Myocyte (in vitro differentiated cells): Measurements from ENCODE around the gene MYG1. TPM values are rescaled to one million over a fixed set of nuclear protein-coding genes. Genes with fewer than 3 reads are reported as not detected.

Source experiments
- DNase-seq: peaks from one replicate; pipeline ENCODE4 v3.0.0-alpha.2; 2012; ENCODE audit warnings: low read depth
- polyA plus RNA-seq: library from polyadenylated mRNA; unstranded; fragments of >200 nt; gene quantifications from one replicate; pipeline ENCODE4 v1.2.1, GENCODE V29; 2012; ENCODE audit warnings: missing spikeins
- total RNA-seq: library from RNA; depleted of rRNA; stranded (reverse); fragments of >200 nt; gene quantifications from 2 replicates; pipeline ENCODE4 v1.2.3, GENCODE V29; 2014

MYG1 gene, protein sequence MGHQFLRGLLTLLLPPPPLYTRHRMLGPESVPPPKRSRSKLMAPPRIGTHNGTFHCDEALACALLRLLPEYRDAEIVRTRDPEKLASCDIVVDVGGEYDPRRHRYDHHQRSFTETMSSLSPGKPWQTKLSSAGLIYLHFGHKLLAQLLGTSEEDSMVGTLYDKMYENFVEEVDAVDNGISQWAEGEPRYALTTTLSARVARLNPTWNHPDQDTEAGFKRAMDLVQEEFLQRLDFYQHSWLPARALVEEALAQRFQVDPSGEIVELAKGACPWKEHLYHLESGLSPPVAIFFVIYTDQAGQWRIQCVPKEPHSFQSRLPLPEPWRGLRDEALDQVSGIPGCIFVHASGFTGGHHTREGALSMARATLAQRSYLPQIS
- 40.9 and 42.8 TPM in 2 replicates for total RNA-seq
- polyA plus RNA-seq, result 59.8 TPM

DNA sequence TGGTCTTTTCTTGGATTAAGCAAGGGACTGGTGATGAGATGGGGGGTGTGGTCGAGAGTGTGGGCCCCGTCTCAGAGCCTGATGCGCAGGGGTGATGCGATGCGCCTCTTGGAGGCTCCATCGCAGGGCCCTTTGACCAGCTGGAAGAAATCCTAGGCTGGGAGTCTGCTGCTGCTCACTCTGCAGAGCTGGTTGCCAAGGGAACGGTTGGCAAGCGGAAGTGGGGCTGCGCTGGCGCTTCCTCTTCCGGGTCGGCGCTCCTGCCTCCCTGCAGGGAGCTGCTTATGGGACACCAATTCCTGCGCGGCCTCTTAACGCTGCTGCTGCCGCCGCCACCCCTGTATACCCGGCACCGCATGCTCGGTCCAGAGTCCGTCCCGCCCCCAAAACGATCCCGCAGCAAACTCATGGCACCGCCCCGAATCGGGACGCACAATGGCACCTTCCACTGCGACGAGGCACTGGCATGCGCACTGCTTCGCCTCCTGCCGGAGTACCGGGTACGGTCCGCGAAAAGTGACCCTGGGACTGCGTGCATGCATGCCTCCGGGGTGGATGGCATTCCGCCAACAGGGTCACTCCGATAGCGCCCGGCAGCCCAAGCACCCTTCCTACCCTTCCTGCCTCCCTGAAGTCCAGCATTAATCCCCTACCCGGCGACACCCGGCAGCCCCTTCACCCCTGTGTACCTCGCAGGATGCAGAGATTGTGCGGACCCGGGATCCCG, at the start of gene MYG1:
Gene MYG1 (plus strand): TSS at position 242 of the 727 bp plus-strand sequence. CDS start 43 bp downstream, at position 285.
- peak; percentile 91 for DNase-seq

DNA sequence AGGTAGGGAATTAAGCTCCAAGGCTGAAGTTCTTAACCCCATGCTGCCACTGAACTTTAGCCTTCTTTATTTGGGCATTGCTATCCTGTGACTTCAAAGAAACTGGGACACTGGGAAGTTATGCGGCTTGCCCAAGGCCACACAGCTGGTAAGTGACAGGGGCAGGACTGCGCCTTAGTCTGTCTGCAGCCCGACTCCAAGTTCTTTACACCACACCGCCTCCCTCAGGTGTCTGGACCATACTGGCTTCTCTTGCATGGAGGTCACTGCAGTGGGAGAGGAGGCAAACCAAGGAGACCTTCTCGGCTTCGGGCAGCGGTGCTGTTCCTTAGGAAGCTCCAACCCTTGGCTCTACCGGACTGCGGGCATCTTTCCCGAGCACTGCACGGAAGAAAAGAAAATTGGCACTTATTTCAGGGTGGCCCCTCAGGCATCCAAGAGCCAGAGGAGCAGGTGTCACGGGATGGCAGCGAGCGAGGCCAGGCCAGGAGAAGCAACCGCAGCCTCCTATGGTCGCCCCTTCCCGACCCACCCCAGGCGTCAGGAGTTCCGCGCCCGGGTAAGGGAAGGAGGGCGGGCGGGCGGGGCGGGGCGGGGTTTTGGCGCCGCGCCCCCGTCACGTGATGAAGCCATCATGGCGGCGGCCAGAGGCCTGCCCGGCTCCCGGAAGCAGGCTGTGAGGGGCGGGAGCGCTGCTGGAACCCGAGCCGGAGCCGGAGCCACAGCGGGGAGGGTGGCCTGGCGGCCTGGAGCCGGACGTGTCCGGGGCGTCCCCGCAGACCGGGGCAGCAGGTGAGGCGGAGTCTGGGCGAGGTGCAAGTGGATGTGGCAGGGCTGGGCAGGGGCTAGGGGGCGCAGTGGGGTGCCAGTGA, 47.8 kb upstream of the MYG1 start:
- peak; percentile 83 for DNase-seq

DNA sequence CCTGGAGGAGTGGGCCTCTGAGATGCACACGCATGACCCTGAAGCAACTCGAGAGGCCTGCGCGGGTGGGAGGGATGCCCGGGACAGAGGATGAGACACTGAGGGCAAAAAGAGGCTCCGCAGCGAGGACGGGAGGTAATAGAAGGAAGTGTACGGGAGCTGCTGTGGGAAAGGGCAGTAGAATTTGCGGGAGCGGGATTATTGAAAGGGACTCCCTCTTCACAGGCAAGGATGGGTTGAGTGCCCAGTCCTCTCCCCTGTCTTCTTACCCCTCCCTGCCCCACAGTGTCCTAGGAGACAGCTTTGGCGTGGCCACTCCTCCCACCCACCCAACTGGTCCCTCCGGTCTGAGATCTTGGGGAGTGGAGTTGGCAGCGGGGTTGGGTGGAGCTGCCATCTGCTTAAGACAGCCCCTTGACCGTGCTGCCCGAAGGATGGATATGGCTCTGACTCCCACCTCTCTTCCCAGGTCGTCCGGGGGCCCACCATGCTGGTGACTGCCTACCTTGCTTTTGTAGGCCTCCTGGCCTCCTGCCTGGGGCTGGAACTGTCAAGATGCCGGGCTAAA, 47.1 kb upstream of the MYG1 start:
- no peak for DNase-seq

- no peak for DNase-seq
Observed at GRCh38 chr12:53253298-53253697, 46.2 kb upstream of the MYG1 start.

DNA sequence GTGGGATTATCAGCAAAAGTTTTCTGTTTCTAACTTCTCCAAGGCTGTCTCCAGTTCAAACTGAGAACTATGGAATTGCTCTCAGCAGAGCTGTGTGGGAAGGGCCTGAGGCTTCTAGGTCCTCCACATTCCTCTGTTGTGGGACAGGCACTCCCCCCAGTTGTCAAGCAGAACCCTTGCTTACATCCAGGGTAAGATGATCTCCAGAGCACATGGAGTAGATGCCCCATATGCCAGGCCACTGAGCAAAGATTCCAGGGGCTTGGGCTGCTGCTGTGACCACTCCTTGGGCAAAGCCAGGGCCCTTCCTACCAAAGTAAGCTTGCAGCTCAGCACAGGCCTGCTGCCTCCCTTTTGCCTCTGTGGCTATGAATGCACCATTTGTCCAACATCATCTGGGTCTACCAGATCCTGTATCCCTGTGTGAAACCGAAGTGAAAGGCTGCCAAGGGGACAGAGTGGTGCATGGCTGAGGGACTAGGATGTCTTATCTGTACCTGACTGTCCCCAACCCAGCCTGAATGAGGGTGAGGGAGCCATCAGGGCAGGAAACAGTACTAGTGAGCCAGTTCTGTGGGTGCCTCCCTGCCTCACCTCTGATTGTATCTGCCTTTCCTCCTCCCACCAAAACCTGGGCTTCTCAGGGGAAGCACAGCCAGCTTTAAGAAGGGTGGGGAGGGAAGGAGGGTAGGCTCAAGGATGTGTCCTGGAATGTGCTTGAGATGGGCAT, 44.5 kb upstream of the MYG1 start:
- DNase-seq, result peak; percentile 53

- DNase-seq, result no peak
Observed at GRCh38 chr12:53255996-53256395, 43.5 kb upstream of the MYG1 start.

- DNase-seq, result no peak
Observed at GRCh38 chr12:53258541-53259539, 40.7 kb upstream of the MYG1 start.

GRCh38 chr12:53259891-53260290, 39.6 kb upstream of the MYG1 start:
- DNase-seq, result no peak

- DNase-seq, result no peak
Observed at GRCh38 chr12:53265783-53266182, 33.7 kb upstream of the MYG1 start.

GRCh38 chr12:53267306-53267998, 32.0 kb upstream of the MYG1 start:
- no peak for DNase-seq

GRCh38 chr12:53267999-53268629, 31.4 kb upstream of the MYG1 start, which contains the start of gene ESPL1:
Gene ESPL1 (plus strand): TSS chr12:53268299. CDS start chr12:53268767, 468 bp downstream.
- DNase-seq, result peak; percentile 68

DNA sequence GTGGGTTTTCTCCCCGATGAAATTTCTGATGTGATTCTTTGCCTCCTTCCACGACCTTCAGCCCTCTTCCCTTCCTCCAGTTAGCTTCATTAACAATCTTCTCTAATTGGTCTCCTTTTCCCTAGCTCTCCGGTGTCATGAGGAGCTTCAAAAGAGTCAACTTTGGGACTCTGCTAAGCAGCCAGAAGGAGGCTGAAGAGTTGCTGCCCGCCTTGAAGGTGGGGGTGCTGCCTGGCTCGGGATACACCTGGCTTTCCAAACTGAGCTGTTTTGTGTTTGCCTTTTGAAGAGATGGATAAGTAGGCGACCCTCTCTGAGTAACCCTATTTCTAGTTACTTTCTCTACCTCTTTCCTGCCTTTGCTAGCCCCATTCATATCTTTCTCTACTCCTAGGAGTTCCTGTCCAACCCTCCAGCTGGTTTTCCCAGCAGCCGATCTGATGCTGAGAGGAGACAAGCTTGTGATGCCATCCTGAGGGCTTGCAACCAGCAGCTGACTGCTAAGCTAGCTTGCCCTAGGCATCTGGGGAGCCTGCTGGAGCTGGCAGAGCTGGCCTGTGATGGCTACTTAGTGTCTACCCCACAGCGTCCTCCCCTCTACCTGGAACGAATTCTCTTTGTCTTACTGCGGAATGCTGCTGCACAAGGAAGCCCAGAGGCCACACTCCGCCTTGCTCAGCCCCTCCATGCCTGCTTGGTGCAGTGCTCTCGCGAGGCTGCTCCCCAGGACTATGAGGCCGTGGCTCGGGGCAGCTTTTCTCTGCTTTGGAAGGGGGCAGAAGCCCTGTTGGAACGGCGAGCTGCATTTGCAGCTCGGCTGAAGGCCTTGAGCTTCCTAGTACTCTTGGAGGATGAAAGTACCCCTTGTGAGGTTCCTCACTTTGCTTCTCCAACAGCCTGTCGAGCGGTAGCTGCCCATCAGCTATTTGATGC, 30.6 kb upstream of the MYG1 start:
- peak; percentile 11 for DNase-seq

- no peak for DNase-seq
Observed at GRCh38 chr12:53274445-53274844, 25.1 kb upstream of the MYG1 start.

- no peak for DNase-seq
Observed at GRCh38 chr12:53276511-53276910, 23.0 kb upstream of the MYG1 start.

- no peak for DNase-seq
Observed at GRCh38 chr12:53277981-53278380, 21.5 kb upstream of the MYG1 start.

DNA sequence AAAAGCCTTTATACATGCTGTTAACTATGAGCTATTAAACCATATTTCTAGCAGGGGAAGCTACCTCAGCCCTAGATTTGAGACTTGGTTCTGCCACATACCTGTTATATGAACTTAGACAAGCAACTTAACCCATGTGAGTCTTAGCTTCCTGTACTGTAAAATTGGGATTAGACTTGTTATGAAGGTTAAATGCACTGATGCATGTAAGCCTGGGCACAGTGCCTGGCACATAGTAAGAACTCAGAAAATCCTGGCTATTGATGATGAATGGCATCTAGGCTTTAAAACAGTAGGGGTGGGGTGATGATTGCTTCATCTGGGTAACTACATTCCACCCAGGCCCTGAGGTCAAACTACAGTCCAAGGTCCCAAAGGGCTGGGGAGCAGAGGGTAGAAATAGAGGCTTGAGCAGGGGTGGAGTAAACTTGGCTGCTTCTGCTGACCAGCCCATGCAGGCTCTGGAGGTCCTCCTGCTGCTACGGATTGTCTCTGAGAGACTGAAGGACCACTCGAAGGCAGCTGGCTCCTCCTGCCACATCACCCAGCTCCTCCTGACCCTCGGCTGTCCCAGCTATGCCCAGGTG, 20.1 kb upstream of the MYG1 start:
- no peak for DNase-seq
